GM18505 (cell line): ENCODE measurements around the gene CHI3L2.

ENCODE experiments used
- ATAC-seq: cut with Tn5 transposase; IDR thresholded peaks from one replicate; pipeline ENCODE4 v1.9.1; 2021; ENCODE audit not compliant: unreplicated experiment
- POLR2A ChIP-seq: IDR thresholded peaks from 4 replicates; pipeline ENCODE4 v1.6.1; 2011; ENCODE audit warnings: borderline replicate concordance; ENCODE audit not compliant: insufficient read depth, insufficient read length; ENCODE audit errors: extremely low read depth

Gene CHI3L2

DNA sequence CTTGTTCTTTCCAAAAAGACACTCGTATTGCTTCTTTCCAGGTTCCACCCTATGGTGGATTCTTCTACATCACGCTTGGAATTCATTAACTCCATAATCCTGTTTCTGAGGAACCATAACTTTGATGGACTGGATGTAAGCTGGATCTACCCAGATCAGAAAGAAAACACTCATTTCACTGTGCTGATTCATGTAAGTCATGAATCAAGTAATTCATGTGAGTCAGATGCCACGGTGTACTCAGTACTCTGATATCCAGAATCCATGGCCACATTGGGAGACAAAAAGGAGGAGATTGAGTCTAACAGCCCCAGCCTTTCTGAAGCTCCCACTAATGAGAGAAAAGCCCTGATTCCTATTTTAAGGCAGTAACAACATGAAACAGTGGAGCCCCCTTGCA is 7.4 kb downstream of the CHI3L2 start:
- no peak for TF ChIP-seq POLR2A
- ATAC-seq, result no peak

DNA sequence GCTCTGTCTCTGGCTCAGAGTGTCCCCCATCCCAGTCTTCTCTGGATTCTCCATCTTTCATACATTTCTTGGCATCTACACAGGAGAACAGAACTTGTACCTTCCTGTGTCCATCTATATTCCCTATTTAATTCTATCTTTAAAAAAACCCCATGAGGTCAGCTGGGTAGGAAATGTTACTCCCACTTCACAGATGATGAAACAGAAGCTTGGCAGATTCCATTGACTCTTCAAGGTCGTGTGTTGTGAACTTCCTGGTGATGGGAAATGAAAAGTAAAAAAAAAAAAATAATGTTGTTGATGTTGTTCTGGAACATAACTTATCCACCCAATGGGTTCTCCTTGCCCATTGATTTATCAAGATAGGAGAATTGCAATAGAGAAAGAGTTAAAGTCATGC is 8.9 kb downstream of the CHI3L2 start:
- TF ChIP-seq POLR2A, result no peak
- ATAC-seq, result no peak

DNA sequence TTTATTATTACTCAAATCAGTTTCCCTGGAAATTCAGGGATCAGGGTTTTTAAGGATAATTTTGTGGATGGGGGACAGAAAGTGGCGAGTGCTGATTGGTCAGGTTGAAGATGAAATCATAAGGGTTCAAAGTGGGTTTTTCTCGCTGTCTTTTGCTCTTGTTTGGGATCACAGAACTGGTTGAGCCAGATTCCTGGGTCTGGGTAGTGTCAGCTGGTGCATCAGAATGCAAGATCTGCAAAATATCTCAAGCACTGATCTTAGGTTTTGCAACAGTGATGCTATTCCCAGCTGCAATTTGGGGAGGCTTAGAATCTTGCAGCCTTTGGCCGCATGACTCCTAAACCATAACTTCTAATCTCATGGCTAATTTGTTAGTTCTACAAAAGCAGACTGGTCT is 9.3 kb downstream of the CHI3L2 start:
- no peak for TF ChIP-seq POLR2A
- ATAC-seq, result no peak

DNA sequence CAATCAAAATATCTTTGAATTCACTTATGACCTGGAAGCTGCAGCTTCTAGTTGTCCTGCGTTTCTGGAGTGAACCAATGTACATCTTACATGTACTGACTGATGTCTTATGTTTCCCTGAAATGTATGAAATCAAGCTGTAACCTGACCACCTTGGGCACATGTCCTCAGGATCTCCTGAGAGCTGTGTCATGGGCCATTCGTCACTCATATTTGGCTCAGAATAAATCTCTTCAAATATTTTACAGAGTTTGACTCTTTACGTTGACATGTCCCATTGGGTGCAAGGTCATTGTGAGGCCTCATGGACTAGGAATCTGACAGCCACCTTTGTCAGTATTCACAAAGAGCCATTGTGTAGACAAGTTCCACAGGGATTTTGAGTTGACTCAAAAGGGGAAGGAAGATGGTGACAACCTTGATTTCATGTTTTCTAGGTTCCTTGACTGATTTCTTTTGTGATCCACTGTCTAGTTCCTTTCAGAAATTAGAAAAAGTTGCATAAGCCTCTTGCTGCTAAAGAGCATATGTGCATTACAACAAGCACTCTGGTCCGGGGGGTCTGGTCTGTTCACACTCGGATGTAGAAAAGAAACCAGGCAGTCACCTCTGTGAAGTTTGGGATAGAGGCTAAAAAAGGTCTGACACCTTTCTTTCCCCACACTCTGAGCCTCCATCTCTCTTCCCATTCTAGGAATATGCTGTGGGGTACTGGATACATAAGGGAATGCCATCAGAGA is 10.7 kb downstream of the CHI3L2 start:
- no peak for ATAC-seq
- TF ChIP-seq POLR2A, result no peak

GRCh38 chr1:111241797-111242196 is 14.3 kb downstream of the CHI3L2 start:
- TF ChIP-seq POLR2A, result no peak
- no peak for ATAC-seq

- TF ChIP-seq POLR2A, result no peak
These were observed 15.5 kb downstream of the CHI3L2 start for GRCh38 chr1:111242805-111243523.

GRCh38 chr1:111247125-111247838 is 19.8 kb downstream of the CHI3L2 start:
- TF ChIP-seq POLR2A, result no peak
- ATAC-seq, result no peak

More at GRCh38 chr1:111242805-111243523, 15.5 kb downstream of the CHI3L2 start:
- no peak for ATAC-seq

DNA sequence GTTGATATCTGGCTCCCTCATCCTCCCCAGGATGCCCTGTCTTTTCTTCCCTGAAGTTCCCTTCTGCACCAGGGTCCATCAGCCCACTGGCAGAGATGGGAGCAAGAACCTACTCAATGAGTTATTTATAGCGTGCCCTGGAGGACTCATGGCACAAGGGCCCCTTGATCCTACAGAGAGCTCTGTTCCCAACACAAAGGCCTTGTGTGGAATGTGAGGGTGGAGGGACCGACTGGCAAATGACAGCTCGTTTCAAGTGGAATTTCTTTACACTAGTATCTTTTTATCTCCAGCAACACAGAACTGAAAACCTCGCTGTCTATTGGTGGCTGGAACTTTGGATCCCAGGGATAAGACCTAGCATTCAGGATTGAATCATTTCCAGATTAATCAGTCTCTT is 22.4 kb downstream of the CHI3L2 start:
- ATAC-seq, result no peak
- no peak for TF ChIP-seq POLR2A

DNA sequence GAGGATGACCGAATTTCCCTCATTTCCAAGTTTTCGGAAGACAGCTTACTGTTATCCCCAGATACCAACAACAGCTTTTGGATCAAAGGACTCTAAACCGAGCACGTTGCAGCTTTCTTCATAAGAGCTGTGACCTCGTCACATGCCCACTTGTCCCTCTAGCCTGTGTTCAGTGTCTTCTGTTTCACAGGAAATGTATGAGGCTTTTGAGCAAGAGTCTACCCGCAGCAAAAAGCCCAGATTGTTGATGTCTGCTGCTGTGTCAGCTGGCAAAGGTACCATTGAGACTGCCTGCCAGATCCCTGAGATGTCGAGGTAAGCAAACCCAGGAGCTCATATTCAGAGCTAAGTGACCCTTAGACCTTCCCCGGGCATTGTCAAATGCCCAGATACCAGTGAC is 24.1 kb downstream of the CHI3L2 start:
- ATAC-seq, result no peak

DNA sequence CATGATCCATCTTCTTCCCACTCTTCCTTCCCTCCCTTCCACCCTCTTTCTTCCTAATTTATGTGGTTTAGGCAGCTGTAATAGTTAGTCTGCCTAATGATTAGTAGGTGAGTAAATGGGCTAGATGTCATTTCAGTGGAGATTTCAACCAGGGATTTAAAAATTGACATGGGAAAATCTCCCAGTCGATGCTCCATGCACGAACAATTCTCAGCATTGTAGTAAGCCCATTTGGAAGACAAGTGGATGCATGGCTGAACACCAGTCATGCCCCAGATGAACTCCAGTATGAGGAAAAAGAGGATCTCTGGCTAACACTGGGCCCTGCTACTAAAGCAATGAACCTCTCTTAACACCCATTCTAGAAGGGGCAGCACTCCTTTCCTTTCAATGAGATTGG is 25.3 kb downstream of the CHI3L2 start:
- no peak for ATAC-seq
- TF ChIP-seq POLR2A, result no peak

More for the DNA sequence above, 24.1 kb downstream of the CHI3L2 start:
- no peak for TF ChIP-seq POLR2A

GRCh38 chr1:111253876-111254275 is 26.4 kb downstream of the CHI3L2 start:
- ATAC-seq, result no peak
- no peak for TF ChIP-seq POLR2A

DNA sequence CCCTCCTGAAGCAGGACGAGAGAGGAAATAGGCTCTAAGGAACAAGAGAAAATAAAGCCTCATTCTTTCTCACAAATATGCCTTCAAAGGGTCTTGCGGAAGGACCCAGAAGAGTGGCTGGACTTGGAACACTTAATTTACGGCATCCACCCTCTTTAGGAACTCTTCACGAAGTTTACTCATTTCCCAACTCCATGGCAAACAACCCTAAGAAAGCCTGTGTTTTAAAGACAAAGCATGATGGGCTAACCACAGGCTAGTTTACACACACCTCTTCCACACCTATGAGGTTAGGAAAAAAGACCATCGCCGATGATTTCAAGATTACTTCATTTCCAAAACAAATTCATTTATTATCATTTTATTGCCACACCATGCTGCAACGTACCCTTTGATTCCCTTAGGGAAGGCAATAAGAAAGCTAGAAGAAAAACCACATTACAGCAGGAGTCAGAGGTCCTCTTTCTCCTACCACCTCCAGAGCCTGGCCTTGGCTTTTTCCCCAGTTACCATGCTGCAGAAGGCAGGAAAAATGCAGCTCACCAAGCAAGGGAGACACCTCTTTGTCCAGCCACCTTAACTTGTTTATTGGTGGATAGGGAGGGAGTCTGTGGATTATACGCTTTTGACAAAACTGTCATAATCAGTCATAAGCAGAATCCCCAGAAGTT is 29.6 kb downstream of the CHI3L2 start:
- ATAC-seq, result no peak
- no peak for TF ChIP-seq POLR2A
